HCT116 (cell line): Measurements from ENCODE around the gene SDK2. TPM values are rescaled to one million over a fixed set of nuclear protein-coding genes. Genes with fewer than 3 reads are reported as not detected.

Source experiments
- ATAC-seq: fragments of 200-7000 bp; cut with Tn5 transposase; 2 replicates; pipeline ENCODE4 v1.9.1; 2020; ENCODE audit warnings: mild to moderate bottlenecking, moderate library complexity
- BruUV-seq: library from RNA; stranded (reverse); fragments of 400-500 nt; replicated peaks from 2 replicates; lab custom pipeline; 2021; lab: Mats Ljungman, UMichigan
- CTCF ChIA-PET: fragments of 300-600 bp; sonication (Branson Sonifier 250); formaldehyde crosslinking; loops from one replicate; lab custom pipeline; 2021; ENCODE audit warnings: antibody characterized with exemption; lab: Charles Lee
- POLR2A ChIA-PET: fragments of 300-600, 350-600 bp; sonication (Branson Sonifier 250); formaldehyde crosslinking; loops from one replicate; lab custom pipeline; 2021; ENCODE audit warnings: antibody characterized with exemption; lab: Charles Lee
- RAD21 ChIA-PET, 2 experiments: fragments of 300-600 bp; sonication (Branson Sonifier 250); formaldehyde crosslinking; loops; one replicate each; lab custom pipeline; 2023; ENCODE audit warnings: low total read pairs in 2 of 2; ENCODE audit not compliant: uncharacterized antibody in 2 of 2, unreplicated experiment in 2 of 2, low non-redundant PET in 1 of 2; lab: Charles Lee
- DNase-seq: peaks from one replicate; pipeline ENCODE4 v3.0.0-alpha.2; 2010; ENCODE audit warnings: low read depth, low spot score
- H2AFZ ChIP-seq: fragments of 200-600 bp; shearing (Covaris generic), sonication (generic); 2 replicates; pipeline ENCODE4 v1.6.1; 2017; ENCODE audit warnings: low read depth, mixed run types, mixed read lengths, antibody characterized with exemption, low read length; ENCODE audit not compliant: poor library complexity, severe bottlenecking
- H3K27ac ChIP-seq: 2 replicates; pipeline ENCODE4 v1.5.1; 2012; ENCODE audit warnings: low read depth, low read length
- H3K27me3 ChIP-seq: fragments of 200-600 bp; sonication (generic); 2 replicates; pipeline ENCODE4 v1.6.1; 2016; ENCODE audit warnings: mixed run types, low read length, mixed read lengths; ENCODE audit not compliant: insufficient read depth
- H3K36me3 ChIP-seq, 2 experiments: fragments of 200-500 bp in 1 of 2; fragments of 200-600 bp in 1 of 2; sonication (Bioruptor generic) in 1 of 2; sonication (generic) in 1 of 2; 2 replicates each; pipeline versions ENCODE4 v1.5.1 to v1.6.1; 2014 to 2016; ENCODE audit warnings: low read length in 2 of 2, inconsistent platforms in 1 of 2, mixed read lengths in 1 of 2, mixed run types in 1 of 2; ENCODE audit not compliant: insufficient read depth in 2 of 2, control insufficient read depth in 1 of 2
- H3K4me1 ChIP-seq, 2 experiments: fragments of 200-600 bp in 1 of 2; sonication (generic) in 1 of 2; 2 replicates each; pipeline versions ENCODE4 v1.5.1 to v1.6.1; 2012 to 2017; ENCODE audit warnings: low read length in 2 of 2, inconsistent platforms in 1 of 2, mild to moderate bottlenecking in 1 of 2, mixed read lengths in 1 of 2, mixed run types in 1 of 2, moderate library complexity in 1 of 2; ENCODE audit not compliant: insufficient read depth in 2 of 2, control insufficient read depth in 1 of 2
- H3K4me2 ChIP-seq: fragments of 200-600 bp; sonication (generic); 2 replicates; pipeline ENCODE4 v1.6.1; 2017; ENCODE audit warnings: mixed run types, low read length, mixed read lengths
- H3K4me3 ChIP-seq, 2 experiments: fragments of 200-600 bp in 1 of 2; sonication (generic) in 1 of 2; replicated peaks in 1 of 2; 2 replicates each; pipeline ENCODE4 v1.5.1; 2011 to 2016; ENCODE audit warnings: low read length in 2 of 2, control low read depth in 1 of 2, low read depth in 1 of 2, mild to moderate bottlenecking in 1 of 2, mixed read lengths in 1 of 2, mixed run types in 1 of 2
- H3K79me2 ChIP-seq: fragments of 200-600 bp; sonication (generic); 2 replicates; pipeline ENCODE4 v1.6.1; 2017; ENCODE audit warnings: mild to moderate bottlenecking, mixed run types, low read length, moderate library complexity, mixed read lengths; ENCODE audit not compliant: insufficient read depth
- H3K9ac ChIP-seq: fragments of 200-600 bp; sonication (generic); 2 replicates; pipeline ENCODE4 v1.6.1; 2016; ENCODE audit warnings: low read length, mixed read lengths
- H3K9me2 ChIP-seq: fragments of 200-600 bp; sonication (generic), shearing (Covaris generic); 2 replicates; pipeline ENCODE4 v1.6.1; 2017; ENCODE audit warnings: mixed run types, mild to moderate bottlenecking, moderate library complexity; ENCODE audit not compliant: insufficient read depth
- H3K9me3 ChIP-seq, 2 experiments: fragments of 200-500 bp in 1 of 2; fragments of 200-600 bp in 1 of 2; sonication (Bioruptor generic) in 1 of 2; sonication (generic) in 1 of 2; 2 replicates each; pipeline ENCODE4 v1.6.1; 2014 to 2017; ENCODE audit warnings: low read length in 2 of 2, mixed read lengths in 2 of 2, inconsistent platforms in 1 of 2, low read depth in 1 of 2, mild to moderate bottlenecking in 1 of 2, mixed run types in 1 of 2, moderate library complexity in 1 of 2; ENCODE audit not compliant: control insufficient read depth in 1 of 2, insufficient read depth in 1 of 2
- H4K20me1 ChIP-seq: fragments of 200-600 bp; sonication (generic), shearing (Covaris generic); 2 replicates; pipeline ENCODE4 v1.6.1; 2017; ENCODE audit warnings: mixed run types, mild to moderate bottlenecking, moderate library complexity; ENCODE audit not compliant: insufficient read depth
- CBX3 ChIP-seq: IDR thresholded peaks from 2 replicates; pipeline ENCODE4 v1.6.1; 2012; ENCODE audit warnings: low read depth
- CEBPB ChIP-seq: IDR thresholded peaks from 2 replicates; pipeline ENCODE4 v1.6.1; 2012; ENCODE audit warnings: low read depth
- EZH2 ChIP-seq: fragments of 200-600 bp; sonication (generic); IDR thresholded peaks from 2 replicates; pipeline ENCODE4 v1.6.1; 2017; ENCODE audit warnings: antibody characterized with exemption, mixed run types
- FOSL1 ChIP-seq: IDR thresholded peaks from 2 replicates; pipeline ENCODE4 v1.6.1; 2012; ENCODE audit warnings: low read depth
- POLR2A ChIP-seq: IDR thresholded peaks from 2 replicates; pipeline ENCODE4 v1.7.0; 2011; ENCODE audit warnings: borderline replicate concordance; ENCODE audit not compliant: insufficient read depth, insufficient read length; ENCODE audit errors: extremely low read depth
- RAD21 ChIP-seq: IDR thresholded peaks from 2 replicates; pipeline ENCODE4 v1.6.1; 2012; ENCODE audit warnings: low read depth, mild to moderate bottlenecking
- SIN3A ChIP-seq: IDR thresholded peaks from 2 replicates; pipeline ENCODE4 v1.6.1; 2012; ENCODE audit warnings: low read depth
- SRF ChIP-seq: IDR thresholded peaks from 2 replicates; pipeline ENCODE4 v1.6.1; 2012; ENCODE audit warnings: low read depth
- TCF7L2 ChIP-seq: IDR thresholded peaks from 2 replicates; pipeline ENCODE4 v1.7.0; 2011; ENCODE audit warnings: borderline replicate concordance, inconsistent platforms; ENCODE audit not compliant: insufficient read depth, insufficient read length; ENCODE audit errors: extremely low read depth
- YY1 ChIP-seq: IDR thresholded peaks from 2 replicates; pipeline ENCODE4 v1.6.1; 2011; ENCODE audit warnings: low read length, low read depth, moderate library complexity, mild to moderate bottlenecking; ENCODE audit not compliant: insufficient replicate concordance; ENCODE audit errors: extremely low read depth
- ZFX ChIP-seq: fragments of 450-650 bp; IDR thresholded peaks from 2 replicates; pipeline ENCODE4 v1.6.1; 2017
- ZNF274 ChIP-seq: fragments of 200-500 bp; sonication (Bioruptor generic); IDR thresholded peaks from 2 replicates; pipeline ENCODE4 v1.6.1; 2014; ENCODE audit warnings: mild to moderate bottlenecking, low read depth, low read length, inconsistent platforms
- intact Hi-C: fragments of 100-400 bp; cut with micrococcal nuclease; formaldehyde crosslinking; loops from 2 replicates; pipeline ENCODE4 v1.10.0; 2022
- total RNA-seq: library from RNA; stranded (reverse); gene quantifications from one replicate; pipeline ENCODE4 v1.2.1, GENCODE V29; 2021; ENCODE audit not compliant: unreplicated experiment
- TF ChIP-seq, protein P1 (sequence below), 3 experiments: fragments of 200-600 bp in 1 of 3; sonication (generic) in 1 of 3; IDR thresholded peaks in 2 of 3; conservative IDR thresholded peaks in 1 of 3; 2 replicates each; pipeline ENCODE4 v1.5.1; 2012 to 2017; ENCODE audit warnings: low read depth in 2 of 3, low read length in 2 of 3, antibody characterized with exemption in 1 of 3, borderline replicate concordance in 1 of 3, control low read depth in 1 of 3, mild to moderate bottlenecking in 1 of 3, mixed read lengths in 1 of 3, mixed run types in 1 of 3, moderate library complexity in 1 of 3; ENCODE audit not compliant: insufficient read depth in 1 of 3
- TF ChIP-seq, protein P2 (sequence below): IDR thresholded peaks from 2 replicates; pipeline ENCODE4 v1.6.1; 2012; ENCODE audit warnings: low read depth

Gene SDK2
- total RNA-seq, 1 experiment from 2014 or later = 0.10 TPM

DNA sequence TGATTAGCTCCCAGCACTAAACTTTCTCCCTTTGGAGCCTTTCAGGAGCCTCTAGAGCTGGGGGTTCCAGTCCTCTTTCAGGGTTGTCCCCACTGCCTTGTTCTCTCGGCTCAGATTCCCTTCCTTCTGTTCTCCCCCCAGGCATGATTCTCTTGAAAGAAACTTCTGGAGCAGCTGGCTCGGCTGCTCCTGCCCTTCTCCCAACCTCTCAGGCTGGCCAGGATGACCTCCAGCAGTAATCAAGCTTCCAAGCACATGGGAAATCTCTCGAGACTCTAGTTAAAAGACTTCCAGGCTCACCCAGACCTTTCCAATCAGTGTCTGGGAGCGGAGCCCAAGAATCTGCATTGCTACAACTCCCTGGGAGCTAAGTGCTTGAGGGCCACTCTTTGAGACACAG, 3.6 kb downstream of the SDK2 start:
- DNase-seq (no peak), ATAC-seq (no peak)
- H3K79me2 ChIP-seq = no peaks in the 10 kb centered on the region
- no peak overlapping the region for H3K4me2 ChIP-seq
- H3K9me3 ChIP-seq = no peaks in the 10 kb centered on the region
- H4K20me1 ChIP-seq = no peaks in the 10 kb centered on the region
- H3K4me1 ChIP-seq = no peaks in the 10 kb centered on the region
- no peak overlapping the region for H2AFZ ChIP-seq
- TF ChIP-seq YY1 (no peak), SRF (no peak), ZFX (no peak), CBX3 (no peak), TCF7L2 (no peak), ZNF274 (no peak), CEBPB (no peak), SIN3A (no peak), POLR2A (no peak), RAD21 (no peak), EZH2 (no peak), FOSL1 (no peak)
- TF ChIP-seq, protein P1, sequence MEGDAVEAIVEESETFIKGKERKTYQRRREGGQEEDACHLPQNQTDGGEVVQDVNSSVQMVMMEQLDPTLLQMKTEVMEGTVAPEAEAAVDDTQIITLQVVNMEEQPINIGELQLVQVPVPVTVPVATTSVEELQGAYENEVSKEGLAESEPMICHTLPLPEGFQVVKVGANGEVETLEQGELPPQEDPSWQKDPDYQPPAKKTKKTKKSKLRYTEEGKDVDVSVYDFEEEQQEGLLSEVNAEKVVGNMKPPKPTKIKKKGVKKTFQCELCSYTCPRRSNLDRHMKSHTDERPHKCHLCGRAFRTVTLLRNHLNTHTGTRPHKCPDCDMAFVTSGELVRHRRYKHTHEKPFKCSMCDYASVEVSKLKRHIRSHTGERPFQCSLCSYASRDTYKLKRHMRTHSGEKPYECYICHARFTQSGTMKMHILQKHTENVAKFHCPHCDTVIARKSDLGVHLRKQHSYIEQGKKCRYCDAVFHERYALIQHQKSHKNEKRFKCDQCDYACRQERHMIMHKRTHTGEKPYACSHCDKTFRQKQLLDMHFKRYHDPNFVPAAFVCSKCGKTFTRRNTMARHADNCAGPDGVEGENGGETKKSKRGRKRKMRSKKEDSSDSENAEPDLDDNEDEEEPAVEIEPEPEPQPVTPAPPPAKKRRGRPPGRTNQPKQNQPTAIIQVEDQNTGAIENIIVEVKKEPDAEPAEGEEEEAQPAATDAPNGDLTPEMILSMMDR (IDR thresholded peaks at IDR 0.05 in 2 of 3, conservative IDR thresholded peaks at IDR 0.05 in 1 of 3; ENCODE audit: borderline replicate concordance in 1 of 3, insufficient read depth in 1 of 3, low read depth in 2 of 3, low read length in 2 of 3) = no peak
- TF ChIP-seq, protein P2, sequence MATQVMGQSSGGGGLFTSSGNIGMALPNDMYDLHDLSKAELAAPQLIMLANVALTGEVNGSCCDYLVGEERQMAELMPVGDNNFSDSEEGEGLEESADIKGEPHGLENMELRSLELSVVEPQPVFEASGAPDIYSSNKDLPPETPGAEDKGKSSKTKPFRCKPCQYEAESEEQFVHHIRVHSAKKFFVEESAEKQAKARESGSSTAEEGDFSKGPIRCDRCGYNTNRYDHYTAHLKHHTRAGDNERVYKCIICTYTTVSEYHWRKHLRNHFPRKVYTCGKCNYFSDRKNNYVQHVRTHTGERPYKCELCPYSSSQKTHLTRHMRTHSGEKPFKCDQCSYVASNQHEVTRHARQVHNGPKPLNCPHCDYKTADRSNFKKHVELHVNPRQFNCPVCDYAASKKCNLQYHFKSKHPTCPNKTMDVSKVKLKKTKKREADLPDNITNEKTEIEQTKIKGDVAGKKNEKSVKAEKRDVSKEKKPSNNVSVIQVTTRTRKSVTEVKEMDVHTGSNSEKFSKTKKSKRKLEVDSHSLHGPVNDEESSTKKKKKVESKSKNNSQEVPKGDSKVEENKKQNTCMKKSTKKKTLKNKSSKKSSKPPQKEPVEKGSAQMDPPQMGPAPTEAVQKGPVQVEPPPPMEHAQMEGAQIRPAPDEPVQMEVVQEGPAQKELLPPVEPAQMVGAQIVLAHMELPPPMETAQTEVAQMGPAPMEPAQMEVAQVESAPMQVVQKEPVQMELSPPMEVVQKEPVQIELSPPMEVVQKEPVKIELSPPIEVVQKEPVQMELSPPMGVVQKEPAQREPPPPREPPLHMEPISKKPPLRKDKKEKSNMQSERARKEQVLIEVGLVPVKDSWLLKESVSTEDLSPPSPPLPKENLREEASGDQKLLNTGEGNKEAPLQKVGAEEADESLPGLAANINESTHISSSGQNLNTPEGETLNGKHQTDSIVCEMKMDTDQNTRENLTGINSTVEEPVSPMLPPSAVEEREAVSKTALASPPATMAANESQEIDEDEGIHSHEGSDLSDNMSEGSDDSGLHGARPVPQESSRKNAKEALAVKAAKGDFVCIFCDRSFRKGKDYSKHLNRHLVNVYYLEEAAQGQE = no peak
- TF ChIP-seq, all 23 proteins: peak for 0
- Histone ChIP-seq H3K27ac (no peak overlapping the region), H3K36me3 (no peaks in the 10 kb centered on the region), H3K27me3 (no peaks in the 10 kb centered on the region), H3K9me2 (no peaks in the 10 kb centered on the region), H3K4me3 (no peak overlapping the region), H3K9ac (no peak overlapping the region)
- no TSS peak for BruUV-seq
- CTCF ChIA-PET = interaction anchor here (1.1 kb wide), 1 partner anchor 211 kb away, joined by 3 read pairs; no protein-coding TSS in a partner anchor
- RAD21 ChIA-PET = no interaction called here
- intact Hi-C loops = no loop called here
- POLR2A ChIA-PET = no interaction called here
